IMR-90 (cell line): Measurements from ENCODE around the gene ST7. TPM values are rescaled to one million over a fixed set of nuclear protein-coding genes. Genes with fewer than 3 reads are reported as not detected.

Source experiments
- ATAC-seq: fragments of 200-7000 bp; cut with Tn5 transposase; 2 replicates; pipeline ENCODE4 v1.9.1; 2020; ENCODE audit warnings: low read depth, mild to moderate bottlenecking, moderate library complexity
- BruUV-seq: library from RNA; stranded (reverse); fragments of 400-500 nt; replicated peaks from 2 replicates; lab custom pipeline; 2021; lab: Mats Ljungman, UMichigan
- CTCF ChIA-PET: fragments of 300-600 bp; formaldehyde crosslinking; extraction: SDS; loops from one replicate; lab custom pipeline; 2021; ENCODE audit warnings: antibody characterized with exemption; lab: Yijun Ruan, JAX
- POLR2A ChIA-PET: fragments of 300-600 bp; sonication (Branson Sonifier 250); formaldehyde crosslinking; loops from one replicate; lab custom pipeline; 2022; ENCODE audit warnings: antibody characterized with exemption; ENCODE audit not compliant: unreplicated experiment; lab: Charles Lee
- DNase-seq: peaks from one replicate; pipeline ENCODE4 v3.0.0; 2013
- H2AFZ ChIP-seq: replicated peaks from 2 replicates; pipeline ENCODE3; 2013; ENCODE audit warnings: low read length, mild to moderate bottlenecking; ENCODE audit not compliant: poor library complexity
- H2AK5ac ChIP-seq: 2 replicates; pipeline ENCODE4 v1.6.1; 2013; ENCODE audit warnings: low read depth, low read length, inconsistent platforms
- H2AK9ac ChIP-seq: replicated peaks from 2 replicates; pipeline ENCODE3; 2013; ENCODE audit warnings: mild to moderate bottlenecking, low read depth, low read length, moderate library complexity; ENCODE audit not compliant: poor library complexity
- H2BK120ac ChIP-seq: 2 replicates; pipeline ENCODE4 v1.6.1; 2013; ENCODE audit warnings: low read depth, low read length, inconsistent platforms
- H2BK15ac ChIP-seq: 3 replicates; pipeline ENCODE4 v1.6.1; 2013; ENCODE audit warnings: low read depth, low read length, inconsistent platforms
- H2BK20ac ChIP-seq: 2 replicates; pipeline ENCODE4 v1.6.1; 2013; ENCODE audit warnings: low read depth, mild to moderate bottlenecking, inconsistent platforms, low read length, moderate library complexity
- H2BK5ac ChIP-seq: 2 replicates; pipeline ENCODE4 v1.6.1; 2013; ENCODE audit warnings: mild to moderate bottlenecking, low read depth, low read length, inconsistent platforms; ENCODE audit not compliant: poor library complexity, severe bottlenecking
- H3K14ac ChIP-seq: replicated peaks from 2 replicates; pipeline ENCODE4 v1.6.1; 2013; ENCODE audit warnings: low read depth, low read length, inconsistent platforms
- H3K18ac ChIP-seq: 2 replicates; pipeline ENCODE4 v1.6.1; 2013; ENCODE audit warnings: low read depth, low read length, control low read depth
- H3K23ac ChIP-seq: 2 replicates; pipeline ENCODE4 v1.6.1; 2013; ENCODE audit warnings: low read depth, low read length, inconsistent platforms
- H3K27ac ChIP-seq: 2 replicates; pipeline ENCODE4 v1.5.1; 2013; ENCODE audit warnings: mild to moderate bottlenecking, control low read depth, low read length; ENCODE audit not compliant: insufficient read depth
- H3K27me3 ChIP-seq: 2 replicates; pipeline ENCODE4 v1.6.1; 2013; ENCODE audit warnings: low read length; ENCODE audit not compliant: control insufficient read depth, insufficient read depth
- H3K36me3 ChIP-seq: 2 replicates; pipeline ENCODE4 v1.6.1; 2013; ENCODE audit warnings: low read length, mixed read lengths; ENCODE audit not compliant: control insufficient read depth, insufficient read depth
- H3K4ac ChIP-seq: 2 replicates; pipeline ENCODE4 v1.6.1; 2013; ENCODE audit warnings: low read depth, low read length, inconsistent platforms
- H3K4me1 ChIP-seq: 2 replicates; pipeline ENCODE4 v1.6.1; 2013; ENCODE audit warnings: low read length, mixed read lengths; ENCODE audit not compliant: control insufficient read depth, insufficient read depth
- H3K4me2 ChIP-seq: 2 replicates; pipeline ENCODE4 v1.6.1; 2013; ENCODE audit warnings: low read depth, mild to moderate bottlenecking, control low read depth, low read length, moderate library complexity
- H3K4me3 ChIP-seq: 2 replicates; pipeline ENCODE4 v1.5.1; 2013; ENCODE audit warnings: low read depth, mild to moderate bottlenecking, control low read depth, low read length, moderate library complexity; ENCODE audit not compliant: insufficient read depth
- H3K56ac ChIP-seq: 2 replicates; pipeline ENCODE4 v1.6.1; 2013; ENCODE audit warnings: low read length, inconsistent platforms; ENCODE audit not compliant: insufficient read depth; ENCODE audit errors: extremely low read depth
- H3K79me1 ChIP-seq, 2 experiments: 2 replicates each; pipeline ENCODE4 v1.6.1; 2013; ENCODE audit warnings: low read length in 2 of 2, inconsistent platforms in 1 of 2, low read depth in 1 of 2
- H3K9ac ChIP-seq: 2 replicates; pipeline ENCODE4 v1.6.1; 2013; ENCODE audit warnings: low read depth, low read length, control low read depth
- H3K9me1 ChIP-seq: 2 replicates; pipeline ENCODE4 v1.6.1; 2013; ENCODE audit warnings: low read length, inconsistent platforms; ENCODE audit not compliant: insufficient read depth
- H3K9me3 ChIP-seq: 2 replicates; pipeline ENCODE4 v1.6.1; 2013; ENCODE audit warnings: low read length; ENCODE audit not compliant: control insufficient read depth, insufficient read depth
- H4K20me1 ChIP-seq: 2 replicates; pipeline ENCODE4 v1.6.1; 2013; ENCODE audit warnings: low read length, inconsistent platforms; ENCODE audit not compliant: insufficient read depth
- H4K5ac ChIP-seq: 2 replicates; pipeline ENCODE4 v1.6.1; 2013; ENCODE audit warnings: mild to moderate bottlenecking, low read depth, low read length, control low read depth
- H4K8ac ChIP-seq, 2 experiments: 2 replicates each; pipeline ENCODE4 v1.6.1; 2013; ENCODE audit warnings: low read depth in 2 of 2, low read length in 2 of 2, control low read depth in 1 of 2, inconsistent platforms in 1 of 2
- H4K91ac ChIP-seq: 2 replicates; pipeline ENCODE4 v1.6.1; 2013; ENCODE audit warnings: low read depth, low read length, inconsistent platforms; ENCODE audit not compliant: insufficient read depth
- CEBPB ChIP-seq: IDR thresholded peaks from 2 replicates; pipeline ENCODE4 v1.6.1; 2012; ENCODE audit warnings: low read depth, low read length, improper control_type of control experiment
- CHD1 ChIP-seq: IDR thresholded peaks from 2 replicates; pipeline ENCODE4 v1.6.1; 2012; ENCODE audit warnings: low read depth, low read length, improper control_type of control experiment
- CTCF ChIP-seq: conservative IDR thresholded peaks from 2 replicates; pipeline ENCODE4 v1.5.1; 2012; ENCODE audit warnings: mild to moderate bottlenecking, low read depth, low read length, improper control_type of control experiment
- ELK1 ChIP-seq: fragments of 150-350 bp; IDR thresholded peaks from 2 replicates; pipeline ENCODE4 v1.6.1; 2016; ENCODE audit warnings: low read depth, mild to moderate bottlenecking, low read length, moderate library complexity, borderline replicate concordance
- FOS ChIP-seq: fragments of 150-350 bp; IDR thresholded peaks from 2 replicates; pipeline ENCODE4 v1.6.1; 2016; ENCODE audit warnings: low read depth, low read length
- MAFK ChIP-seq: IDR thresholded peaks from 2 replicates; pipeline ENCODE4 v1.6.1; 2012; ENCODE audit warnings: low read depth, low read length, improper control_type of control experiment
- MAZ ChIP-seq: IDR thresholded peaks from 2 replicates; pipeline ENCODE4 v1.6.1; 2012; ENCODE audit warnings: low read depth, mild to moderate bottlenecking, low read length, improper control_type of control experiment, moderate library complexity, borderline replicate concordance
- MXI1 ChIP-seq: IDR thresholded peaks from 2 replicates; pipeline ENCODE4 v1.6.1; 2012; ENCODE audit warnings: low read depth, mild to moderate bottlenecking, low read length, moderate library complexity, borderline replicate concordance
- NFE2L2 ChIP-seq: fragments of 150-350 bp; IDR thresholded peaks from 2 replicates; pipeline ENCODE4 v1.6.1; 2016; ENCODE audit warnings: low read depth, mild to moderate bottlenecking, low read length
- POLR2A ChIP-seq: IDR thresholded peaks from 2 replicates; pipeline ENCODE4 v1.6.1; 2012; ENCODE audit warnings: mild to moderate bottlenecking, low read depth, low read length
- RAD21 ChIP-seq: IDR thresholded peaks from 2 replicates; pipeline ENCODE4 v1.6.1; 2012; ENCODE audit warnings: low read length, improper control_type of control experiment
- RCOR1 ChIP-seq: IDR thresholded peaks from 2 replicates; pipeline ENCODE4 v1.6.1; 2012; ENCODE audit warnings: mild to moderate bottlenecking, low read length, improper control_type of control experiment; ENCODE audit not compliant: insufficient replicate concordance
- SMC3 ChIP-seq: fragments of 150-350 bp; IDR thresholded peaks from 2 replicates; pipeline ENCODE4 v1.6.1; 2016; ENCODE audit warnings: low read depth, mild to moderate bottlenecking, antibody characterized with exemption, low read length, moderate library complexity
- USF2 ChIP-seq: fragments of 150-350 bp; IDR thresholded peaks from 2 replicates; pipeline ENCODE4 v1.6.1; 2017; ENCODE audit warnings: mild to moderate bottlenecking, antibody characterized with exemption, low read length, low read depth
- WGBS, 2 experiments: methylation state at CpG; one replicate each; pipeline versions ENCODE4 v1.1.5 to v1.1.7; 2013; ENCODE audit warnings: missing lambda C conversion rate in 2 of 2; ENCODE audit not compliant: insufficient read length in 1 of 2; ENCODE audit errors: extremely low coverage in 2 of 2; 5-methylcytosine and 5-hydroxymethylcytosine counted together
- dilution Hi-C: fragments of 300-500 bp; cut with HindIII; formaldehyde crosslinking; loops from one replicate; pipeline ENCODE4 v1.14.3; 2018; ENCODE audit warnings: low sequenced_read_pairs; ENCODE audit not compliant: unreplicated experiment
- in situ Hi-C: fragments of 300-500 bp; cut with MboI; formaldehyde crosslinking; loops from 3 replicates; pipeline ENCODE4 v1.14.3; 2019; ENCODE audit warnings: low sequenced_read_pairs, inconsistent platforms, mixed read lengths
- intact Hi-C: fragments of 100-400 bp; cut with micrococcal nuclease; formaldehyde crosslinking; loops from 2 replicates; pipeline ENCODE4 v1.10.0; 2022
- polyA plus RNA-seq, 3 experiments: library from polyadenylated mRNA; depleted of rRNA; stranded (reverse); fragments of >200 nt; gene quantifications; 2 replicates each; pipeline ENCODE4 v1.2.3, GENCODE V29; 2012; ENCODE audit warnings: low replicate concordance in 1 of 3
- total RNA-seq: library from RNA; depleted of rRNA; stranded (reverse); fragments of >200 nt; gene quantifications from 2 replicates; pipeline ENCODE4 v1.2.3, GENCODE V29; 2012

Gene ST7
- total and polyA plus RNA-seq, 2 of the 4 experiments (the other 2 are of a cell fraction), result 18.6 to 26.0 TPM

GRCh38 chr7:116929021-116929420 is 24.3 kb upstream of the ST7 start:
- intact Hi-C loops, result loop anchor here (5.0 kb wide), 1 partner anchor 283 kb away; no protein-coding TSS in a partner anchor
- Histone ChIP-seq H2AK9ac (no peak overlapping the region), H3K79me1 (no peaks in the 10 kb centered on the region), H2AK5ac (no peak overlapping the region), H2BK15ac (no peak overlapping the region), H3K9me3 (no peaks in the 10 kb centered on the region), H3K9me1 (no peaks in the 10 kb centered on the region; the same call in 1 of the 2 replicates), H3K36me3 (no peaks in the 10 kb centered on the region), H2AFZ (no peak overlapping the region), H3K23ac (no peak overlapping the region), H4K5ac (no peak overlapping the region), H3K4me2 (no peak overlapping the region), H3K56ac (no peak overlapping the region), H4K20me1 (no peaks in the 10 kb centered on the region), H3K4me1 (no peaks in the 10 kb centered on the region), H3K9ac (no peak overlapping the region), H3K14ac (no peak overlapping the region), H2BK20ac (no peak overlapping the region), H4K91ac (no peak overlapping the region), H2BK5ac (no peak overlapping the region), H3K4me3 (no peak overlapping the region), H2BK120ac (no peak overlapping the region), H3K18ac (no peak overlapping the region), H3K27me3 (no peaks in the 10 kb centered on the region), H4K8ac (no peak overlapping the region), H3K27ac (no peak overlapping the region), H3K4ac (no peak overlapping the region)
- in situ Hi-C loops, result loop anchor here (25.0 kb wide), 1 partner anchor 783 kb away; no protein-coding TSS in a partner anchor
- DNase-seq, result no peak
- no peak for ATAC-seq
- no TSS peak for BruUV-seq
- ChIA-PET CTCF (no interaction called here), POLR2A (no interaction called here)
- 57% methylated on average over 2 of the region's 3 CpGs; no CpG with 5 or more reads in 1 of the 2 experiments for WGBS, 2 experiments
- dilution Hi-C loops, result no loop called here
- TF ChIP-seq FOS (no peak), MXI1 (no peak), CEBPB (no peak), SMC3 (no peak), RCOR1 (no peak), RAD21 (no peak), MAFK (no peak), CHD1 (no peak), USF2 (no peak), POLR2A (no peak), ELK1 (no peak), MAZ (no peak), NFE2L2 (no peak), CTCF (no peak)
